HEK293 (cell line): ENCODE measurements around the gene SNAPC4.

ENCODE experiments used
- CTCF ChIA-PET: fragments of 350-600 bp; formaldehyde crosslinking; extraction: SDS; loops from one replicate; lab custom pipeline; 2021; ENCODE audit warnings: antibody characterized with exemption; lab: Yijun Ruan, JAX
- POLR2A ChIA-PET: fragments of 300-600 bp; formaldehyde crosslinking; extraction: SDS; loops from one replicate; lab custom pipeline; 2020; ENCODE audit warnings: antibody characterized with exemption, inconsistent platforms; lab: Yijun Ruan, JAX
- H3K27ac ChIP-seq: fragments of 200-500 bp; sonication (Bioruptor generic); 2 replicates; pipeline ENCODE4 v1.5.1; 2014; ENCODE audit warnings: low read depth, low read length, control low read depth, inconsistent platforms; ENCODE audit errors: extremely low read depth
- H3K36me3 ChIP-seq, 2 experiments: fragments of 200-500 bp in 1 of 2; sonication (Bioruptor generic) in 1 of 2; 1 replicate in 1 of 2; 2 replicates in 1 of 2; pipeline ENCODE4 v1.5.1; 2014 to 2017; ENCODE audit warnings: inconsistent platforms in 2 of 2, low read length in 2 of 2; ENCODE audit not compliant: control insufficient read depth in 2 of 2, insufficient read depth in 1 of 2
- H3K4me1 ChIP-seq: fragments of 200-500 bp; sonication (Bioruptor generic); 2 replicates; pipeline ENCODE4 v1.5.1; 2014; ENCODE audit warnings: mild to moderate bottlenecking, low read length, inconsistent platforms; ENCODE audit not compliant: control insufficient read depth, insufficient read depth
- H3K4me3 ChIP-seq: 2 replicates; pipeline ENCODE4 v1.5.1; 2011; ENCODE audit warnings: low read depth, mild to moderate bottlenecking, control low read depth, low read length, moderate library complexity
- H3K9me3 ChIP-seq: fragments of 200-500 bp; sonication (Bioruptor generic); 2 replicates; pipeline ENCODE4 v1.5.1; 2014; ENCODE audit warnings: low read depth, low read length, inconsistent platforms; ENCODE audit not compliant: control insufficient read depth, insufficient read depth
- GFI1B ChIP-seq: fragments of 450-650 bp; formaldehyde crosslinking; IDR thresholded peaks from 2 replicates; pipeline ENCODE4 v1.5.1; 2016; ENCODE audit warnings: missing biosample characterization, missing genetic modification characterization
- GLI2 ChIP-seq: fragments of 450-650 bp; formaldehyde crosslinking; IDR thresholded peaks from 2 replicates; pipeline ENCODE4; 2017; ENCODE audit warnings: missing biosample characterization, missing genetic modification characterization, low read depth, borderline replicate concordance
- GLIS2 ChIP-seq: fragments of 450-650 bp; formaldehyde crosslinking; IDR thresholded peaks from 2 replicates; pipeline ENCODE4 v1.5.1; 2016; ENCODE audit warnings: missing biosample characterization, missing genetic modification characterization
- IKZF3 ChIP-seq: fragments of 450-650 bp; IDR thresholded peaks from 2 replicates; pipeline ENCODE4 v1.5.0; 2018; ENCODE audit warnings: missing biosample characterization, mild to moderate bottlenecking, missing genetic modification characterization, moderate library complexity
- KLF10 ChIP-seq: fragments of 450-650 bp; IDR thresholded peaks from 2 replicates; pipeline ENCODE4 v1.5.1; 2018; ENCODE audit warnings: missing biosample characterization, mild to moderate bottlenecking, missing genetic modification characterization
- MEIS1 ChIP-seq: sonication (generic); formaldehyde crosslinking; IDR thresholded peaks from 2 replicates; pipeline ENCODE4 v1.8.1; 2022; ENCODE audit warnings: missing genetic modification reagents, mild to moderate bottlenecking, borderline replicate concordance
- PATZ1 ChIP-seq: fragments of 450-650 bp; formaldehyde crosslinking; IDR thresholded peaks from 2 replicates; pipeline ENCODE4 v1.5.1; 2016; ENCODE audit warnings: missing biosample characterization, missing genetic modification characterization
- PBX3 ChIP-seq: sonication (generic); formaldehyde crosslinking; IDR thresholded peaks from 2 replicates; pipeline ENCODE4 v1.8.1; 2022; ENCODE audit warnings: mild to moderate bottlenecking, moderate library complexity, missing genetic modification reagents
- SP2 ChIP-seq: fragments of 450-650 bp; formaldehyde crosslinking; IDR thresholded peaks from 2 replicates; pipeline ENCODE4 v1.5.1; 2016; ENCODE audit warnings: missing biosample characterization, missing genetic modification characterization
- ZBTB11 ChIP-seq: fragments of 450-650 bp; formaldehyde crosslinking; conservative IDR thresholded peaks from 2 replicates; pipeline ENCODE4 v1.5.1; 2016; ENCODE audit warnings: low read depth, missing biosample characterization, missing genetic modification characterization
- ZBTB26 ChIP-seq: fragments of 450-650 bp; formaldehyde crosslinking; optimal IDR thresholded peaks from 2 replicates; pipeline ENCODE3; 2016; ENCODE audit warnings: missing biosample characterization, mild to moderate bottlenecking, missing genetic modification characterization
- ZFHX2 ChIP-seq: fragments of 450-650 bp; formaldehyde crosslinking; conservative IDR thresholded peaks from 2 replicates; pipeline ENCODE4 v1.5.1; 2016; ENCODE audit warnings: missing biosample characterization, missing genetic modification characterization
- ZNF146 ChIP-seq: fragments of 450-650 bp; formaldehyde crosslinking; IDR thresholded peaks from 2 replicates; pipeline ENCODE4 v1.5.1; 2016; ENCODE audit warnings: missing biosample characterization, missing genetic modification characterization
- ZNF174 ChIP-seq: fragments of 450-650 bp; formaldehyde crosslinking; IDR thresholded peaks from 2 replicates; pipeline ENCODE4 v1.5.0; 2017; ENCODE audit warnings: missing biosample characterization, mild to moderate bottlenecking, missing genetic modification characterization
- ZNF600 ChIP-seq: fragments of 450-650 bp; formaldehyde crosslinking; IDR thresholded peaks from 2 replicates; pipeline ENCODE4 v1.5.1; 2016; ENCODE audit warnings: missing biosample characterization, missing genetic modification characterization
- ZNF670 ChIP-seq: fragments of 450-650 bp; formaldehyde crosslinking; IDR thresholded peaks from 2 replicates; pipeline ENCODE4 v1.5.1; 2016; ENCODE audit warnings: missing biosample characterization, missing genetic modification characterization, low read depth
- ZNF704 ChIP-seq: fragments of 450-650 bp; formaldehyde crosslinking; IDR thresholded peaks from 2 replicates; pipeline ENCODE4 v1.5.1; 2016; ENCODE audit warnings: missing biosample characterization, missing genetic modification characterization
- TF ChIP-seq, protein P1 (sequence below): fragments of 450-650 bp; formaldehyde crosslinking; IDR thresholded peaks from 2 replicates; pipeline ENCODE4 v1.5.1; 2016; ENCODE audit warnings: missing biosample characterization, missing genetic modification characterization
- TF ChIP-seq, protein P2 (sequence below): fragments of 450-650 bp; formaldehyde crosslinking; IDR thresholded peaks from 2 replicates; pipeline ENCODE4 v1.5.1; 2017; ENCODE audit warnings: missing biosample characterization, missing genetic modification characterization

The SNAPC4 gene

GRCh38 chr9:136359774-136360718 is 39.9 kb downstream of the SNAPC4 start (continued):
- no peak for TF ChIP-seq GLI2 (tag by site-specific recombination)
- TF ChIP-seq GFI1B (tag by site-specific recombination): no peak
- no peak for TF ChIP-seq ZNF670 (tag by site-specific recombination)
- TF ChIP-seq MEIS1 (CRISPR knock-in tag): no peak
- TF ChIP-seq GLIS2 (tag by site-specific recombination): peak; percentile 28; the same call in 1 of the 2 replicates
- TF ChIP-seq SP2 (tag by site-specific recombination): no peak
- TF ChIP-seq ZNF600 (tag by site-specific recombination): peak; percentile 25; the same call in 1 of the 2 replicates
- no peak for TF ChIP-seq ZBTB26 (tag by site-specific recombination)
- TF ChIP-seq, protein P1, sequence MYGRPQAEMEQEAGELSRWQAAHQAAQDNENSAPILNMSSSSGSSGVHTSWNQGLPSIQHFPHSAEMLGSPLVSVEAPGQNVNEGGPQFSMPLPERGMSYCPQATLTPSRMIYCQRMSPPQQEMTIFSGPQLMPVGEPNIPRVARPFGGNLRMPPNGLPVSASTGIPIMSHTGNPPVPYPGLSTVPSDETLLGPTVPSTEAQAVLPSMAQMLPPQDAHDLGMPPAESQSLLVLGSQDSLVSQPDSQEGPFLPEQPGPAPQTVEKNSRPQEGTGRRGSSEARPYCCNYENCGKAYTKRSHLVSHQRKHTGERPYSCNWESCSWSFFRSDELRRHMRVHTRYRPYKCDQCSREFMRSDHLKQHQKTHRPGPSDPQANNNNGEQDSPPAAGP (tag by site-specific recombination): no peak
- peak; percentile 60; the same call in 1 of the 2 replicates for TF ChIP-seq ZFHX2 (tag by site-specific recombination)
- no peak for TF ChIP-seq ZNF704
- no peak for TF ChIP-seq ZNF174 (tag by site-specific recombination)
- TF ChIP-seq PBX3 (CRISPR knock-in tag): no peak

GRCh38 chr9:136358888-136359287 is 41.1 kb downstream of the SNAPC4 start:
- peaks cover 0 to 25% of the 10 kb centered on the region in 2 experiments; a peak in 1 of 3 replicates for H3K36me3 ChIP-seq
- H3K9me3 ChIP-seq: no peaks in the 10 kb centered on the region
- H3K4me1 ChIP-seq: no peaks in the 10 kb centered on the region; the same call in 1 of the 2 replicates
- no peak overlapping the region for H3K27ac ChIP-seq
- POLR2A ChIA-PET: interaction anchor here (0.5 kb wide), 1 partner anchor 357 kb away, joined by 5 read pairs; no protein-coding TSS in a partner anchor
- TF ChIP-seq, protein P2, sequence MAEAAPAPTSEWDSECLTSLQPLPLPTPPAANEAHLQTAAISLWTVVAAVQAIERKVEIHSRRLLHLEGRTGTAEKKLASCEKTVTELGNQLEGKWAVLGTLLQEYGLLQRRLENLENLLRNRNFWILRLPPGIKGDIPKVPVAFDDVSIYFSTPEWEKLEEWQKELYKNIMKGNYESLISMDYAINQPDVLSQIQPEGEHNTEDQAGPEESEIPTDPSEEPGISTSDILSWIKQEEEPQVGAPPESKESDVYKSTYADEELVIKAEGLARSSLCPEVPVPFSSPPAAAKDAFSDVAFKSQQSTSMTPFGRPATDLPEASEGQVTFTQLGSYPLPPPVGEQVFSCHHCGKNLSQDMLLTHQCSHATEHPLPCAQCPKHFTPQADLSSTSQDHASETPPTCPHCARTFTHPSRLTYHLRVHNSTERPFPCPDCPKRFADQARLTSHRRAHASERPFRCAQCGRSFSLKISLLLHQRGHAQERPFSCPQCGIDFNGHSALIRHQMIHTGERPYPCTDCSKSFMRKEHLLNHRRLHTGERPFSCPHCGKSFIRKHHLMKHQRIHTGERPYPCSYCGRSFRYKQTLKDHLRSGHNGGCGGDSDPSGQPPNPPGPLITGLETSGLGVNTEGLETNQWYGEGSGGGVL (tag by site-specific recombination): peak; percentile 65
- TF ChIP-seq IKZF3 (tag by site-specific recombination): 0 out of 2 replicates have a peak, but pooled peaks have one; percentile 21
- peak; percentile 55; the same call in 1 of the 2 replicates for TF ChIP-seq GLIS2 (tag by site-specific recombination)
- peak; percentile 24; the same call in 1 of the 2 replicates for TF ChIP-seq PATZ1 (tag by site-specific recombination)
- TF ChIP-seq ZBTB11: no peak
- no peak for TF ChIP-seq KLF10 (tag by site-specific recombination)
- TF ChIP-seq ZNF146 (tag by site-specific recombination): no peak
- CTCF ChIA-PET: interaction anchor here (1.0 kb wide), 1 partner anchor 19 kb away, joined by 6 read pairs; no protein-coding TSS in a partner anchor
- no peak overlapping the region for H3K4me3 ChIP-seq
